ENCODE results near the gene PRORP. TPM values are rescaled to one million over a fixed set of nuclear protein-coding genes. Genes with fewer than 3 reads are reported as not detected.

PRORP gene
- total RNA-seq (10 to 100 TPM; 31.9 to 43.3 (median 35.9) TPM), total RNA-seq (6.1 to 22.7 (median 13.4) reads per million in 29 experiments)
- total RNA-seq (2013), result 55.7 TPM

DNA sequence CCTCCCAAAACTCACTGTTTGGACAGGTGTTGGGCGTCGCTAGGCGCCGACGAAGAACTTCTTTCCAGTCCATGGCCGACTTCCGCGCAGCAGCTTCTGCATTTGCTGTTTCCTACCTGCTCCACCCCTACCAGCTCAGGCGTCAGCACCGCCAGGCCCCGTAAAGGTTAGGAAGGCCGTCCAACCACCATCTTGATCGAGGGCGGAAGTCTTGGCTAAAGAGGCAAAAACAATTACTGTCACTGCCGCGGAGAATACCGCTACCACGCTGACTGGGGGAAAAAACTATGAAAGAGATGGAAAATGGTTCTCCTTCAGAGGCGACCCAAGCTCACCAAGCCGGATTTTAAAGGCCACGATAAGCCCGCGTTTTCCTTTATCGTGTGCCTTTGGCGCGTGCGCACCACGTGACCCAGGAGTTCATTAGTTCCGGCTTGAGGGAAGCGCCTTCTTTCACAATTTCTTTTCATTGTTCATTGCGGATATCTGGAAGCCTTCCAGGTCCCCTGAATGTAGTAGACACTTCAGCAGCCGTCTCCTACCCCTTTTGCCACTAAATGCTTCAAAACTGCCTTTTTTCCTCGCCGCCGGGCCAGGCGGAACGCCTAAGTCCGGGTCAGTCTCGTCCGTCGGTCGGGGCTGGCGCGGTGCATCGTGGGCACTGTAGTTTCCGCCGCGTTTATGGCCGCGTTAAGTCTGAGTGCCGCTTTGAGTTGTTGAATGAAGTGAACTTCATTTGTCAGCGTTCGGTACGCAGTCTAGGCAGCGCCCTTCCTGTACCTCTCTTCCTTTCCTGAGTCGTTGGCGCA lies at the start of gene PRORP, which contains the start of gene PPP2R3C:
Gene PRORP, plus strand, starts transcription at position 666 of the 809 bp plus-strand sequence. CDS start 694 bp downstream, outside the sequence.
Gene PPP2R3C, minus strand, starts transcription at position 104 of the 809 bp plus-strand sequence. Its CDS starts 31 bp downstream, at position 73.
- H3K9me3 Mint-ChIP-seq, result no peaks in the 10 kb centered on the region
- peaks cover 13% of the 10 kb centered on the region for H3K36me3 Mint-ChIP-seq
- WGBS (ENCODE audit: insufficient coverage), result under 1% methylated on average over 43 of the region's 57 CpGs
- H3K27ac ChIP-seq (ENCODE audit: low read length), result peak within 1 kb of the TSS; percentile 99
- peaks cover 0 to 9% of the 10 kb centered on the region in 2 donors for H3K36me3 ChIP-seq (ENCODE audit: control insufficient read depth in 2 of 2, extremely low read depth in 1 of 2, insufficient read depth in 1 of 2, low read length in 1 of 2)
- DNase-seq (peak; percentile 76 to 94 (median 92)), ATAC-seq (replicated peaks in 1 of 4) (peak; percentile 84 to 91 (median 86))
- H3K27me3 ChIP-seq (replicated peaks in 1 of 2; ENCODE audit: control insufficient read depth in 2 of 2, extremely low read depth in 1 of 2, insufficient read depth in 2 of 2, low read length in 1 of 2), result no peaks in the 10 kb centered on the region
- peaks cover 15 to 46% of the 10 kb centered on the region in 2 experiments for H3K4me1 ChIP-seq (ENCODE audit: control insufficient read depth in 1 of 2, extremely low read depth in 1 of 2, insufficient read depth in 2 of 2, low read length in 2 of 2)
- no peaks in the 10 kb centered on the region for H3K9me3 ChIP-seq
- peak within 1 kb of the TSS; percentile 98 to 99 (median 98) for H3K4me3 Mint-ChIP-seq
- CTCF ChIA-PET, result interaction anchor here (1.0 to 3.1 kb wide), 4 partner anchors 19 to 294 kb away, joined by 3 to 26 read pairs (median 10); partner anchors contain the start of genes NFKBIA (in 1 of the 2) and SRP54 (in 1 of the 2)
- POLR2A ChIA-PET, result interaction anchor here (0.6 to 3.9 kb wide), 12 partner anchors 11 to 294 kb away, joined by 3 to 35 read pairs (median 6); partner anchors contain the start of genes NFKBIA (in 2 of the 2) and FAM177A1 (in 1 of the 2)
- H3K4me1 Mint-ChIP-seq, result peaks cover 74 to 78% (median 75%) of the 10 kb centered on the region in 3 donors
- H3K4me3 ChIP-seq (ENCODE audit: control insufficient read depth in 1 of 2, extremely low read depth in 1 of 2, low read length in 1 of 2), result peak within 1 kb of the TSS; percentile 92 to 94
- peak within 1 kb of the TSS; percentile 100 for H3K27ac Mint-ChIP-seq
- no peaks in the 10 kb centered on the region for H3K27me3 Mint-ChIP-seq

DNA sequence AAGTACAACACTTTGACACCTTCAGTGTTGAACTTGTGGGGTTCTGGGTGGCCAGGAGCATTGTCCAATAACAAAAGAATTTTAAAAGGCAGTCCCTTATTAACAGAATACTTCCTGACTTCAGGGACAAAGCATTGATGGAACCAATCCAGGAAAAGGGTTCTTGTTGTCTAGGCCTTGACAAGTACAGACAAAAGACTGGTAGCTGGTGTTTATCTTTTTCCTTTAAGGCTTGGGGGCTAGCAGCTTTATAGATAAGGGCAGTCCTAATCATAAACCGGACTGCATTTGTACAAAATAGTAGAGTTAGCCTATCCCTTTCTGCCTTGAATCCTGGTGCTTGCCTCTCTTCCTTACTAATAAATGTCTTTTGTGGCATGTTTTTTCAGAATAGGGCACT lies 48.9 kb upstream of the PRORP start:
- ChIA-PET CTCF (no interaction called here), POLR2A (interaction anchor here in 1 of 2 donors (0.7 kb wide), 1 partner anchor 26 kb away, joined by 5 read pairs; no protein-coding TSS in a partner anchor)
- Mint-ChIP-seq H3K36me3 (peaks cover 48% of the 10 kb centered on the region), H3K9me3 (no peaks in the 10 kb centered on the region), H3K4me3 (no peak overlapping the region), H3K4me1 (no peaks in the 10 kb centered on the region), H3K27ac (no peak overlapping the region), H3K27me3 (no peaks in the 10 kb centered on the region)
- no CpG with 5 or more reads among the region's 1 CpG for WGBS (ENCODE audit: insufficient coverage)
- Histone ChIP-seq H3K36me3 (ENCODE audit: control insufficient read depth in 2 of 2, extremely low read depth in 1 of 2, insufficient read depth in 1 of 2, low read length in 1 of 2) (peaks cover 4 to 20% of the 10 kb centered on the region in 2 donors), H3K27me3 (replicated peaks in 1 of 2; ENCODE audit: control insufficient read depth in 2 of 2, extremely low read depth in 1 of 2, insufficient read depth in 2 of 2, low read length in 1 of 2) (no peaks in the 10 kb centered on the region), H3K27ac (ENCODE audit: low read length) (no peak overlapping the region), H3K4me3 (ENCODE audit: control insufficient read depth in 1 of 2, extremely low read depth in 1 of 2, low read length in 1 of 2) (no peak overlapping the region), H3K4me1 (ENCODE audit: control insufficient read depth in 1 of 2, extremely low read depth in 1 of 2, insufficient read depth in 2 of 2, low read length in 2 of 2) (no peaks in the 10 kb centered on the region), H3K9me3 (no peaks in the 10 kb centered on the region)
- no peak for DNase-seq
- no peak for ATAC-seq (replicated peaks in 1 of 4)

DNA sequence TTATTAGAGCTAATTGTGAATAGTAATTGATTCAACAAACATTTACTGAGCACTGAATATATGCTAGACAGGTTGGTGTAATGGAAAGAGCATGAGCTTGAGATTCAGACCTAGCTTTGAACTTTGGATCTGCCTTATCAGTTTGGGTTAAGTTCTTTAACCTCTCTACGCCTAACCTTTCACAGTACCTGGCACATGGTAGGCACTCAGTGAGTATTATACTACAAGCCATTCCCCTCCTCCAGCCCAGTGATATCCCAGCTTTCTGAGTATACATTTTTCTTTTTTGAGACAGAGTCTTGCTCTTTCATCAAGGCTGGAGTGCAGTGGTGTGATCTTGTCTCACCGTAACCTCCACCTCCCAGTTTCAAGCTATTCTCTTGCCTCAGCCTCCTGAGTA lies 44.3 kb upstream of the PRORP start:
- ChIA-PET CTCF (interaction anchor here in 1 of 2 donors (0.5 kb wide), 1 partner anchor 227 kb away, joined by 7 read pairs; no protein-coding TSS in a partner anchor), POLR2A (interaction anchor here in 1 of 2 donors (0.8 to 0.9 kb wide), 2 partner anchors 13 to 227 kb away, joined by 3 read pairs; no protein-coding TSS in a partner anchor)
- DNase-seq (no peak), ATAC-seq (replicated peaks in 1 of 4) (no peak)
- H3K4me3 ChIP-seq (ENCODE audit: control insufficient read depth in 1 of 2, extremely low read depth in 1 of 2, low read length in 1 of 2), result no peak overlapping the region
- Mint-ChIP-seq H3K27me3 (no peaks in the 10 kb centered on the region), H3K27ac (no peak overlapping the region), H3K4me1 (no peaks in the 10 kb centered on the region), H3K4me3 (no peak overlapping the region), H3K9me3 (no peaks in the 10 kb centered on the region), H3K36me3 (peaks cover 36% of the 10 kb centered on the region)
- no peaks in the 10 kb centered on the region for H3K4me1 ChIP-seq (ENCODE audit: control insufficient read depth in 1 of 2, extremely low read depth in 1 of 2, insufficient read depth in 2 of 2, low read length in 2 of 2)
- H3K36me3 ChIP-seq (ENCODE audit: control insufficient read depth in 2 of 2, extremely low read depth in 1 of 2, insufficient read depth in 1 of 2, low read length in 1 of 2), result peaks cover 0 to 31% of the 10 kb centered on the region in 2 donors
- 100% methylated on average over 1 of the region's 2 CpGs for WGBS (ENCODE audit: insufficient coverage)
- H3K27me3 ChIP-seq (replicated peaks in 1 of 2; ENCODE audit: control insufficient read depth in 2 of 2, extremely low read depth in 1 of 2, insufficient read depth in 2 of 2, low read length in 1 of 2), result no peaks in the 10 kb centered on the region
- no peak overlapping the region for H3K27ac ChIP-seq (ENCODE audit: low read length)
- H3K9me3 ChIP-seq, result no peaks in the 10 kb centered on the region

DNA sequence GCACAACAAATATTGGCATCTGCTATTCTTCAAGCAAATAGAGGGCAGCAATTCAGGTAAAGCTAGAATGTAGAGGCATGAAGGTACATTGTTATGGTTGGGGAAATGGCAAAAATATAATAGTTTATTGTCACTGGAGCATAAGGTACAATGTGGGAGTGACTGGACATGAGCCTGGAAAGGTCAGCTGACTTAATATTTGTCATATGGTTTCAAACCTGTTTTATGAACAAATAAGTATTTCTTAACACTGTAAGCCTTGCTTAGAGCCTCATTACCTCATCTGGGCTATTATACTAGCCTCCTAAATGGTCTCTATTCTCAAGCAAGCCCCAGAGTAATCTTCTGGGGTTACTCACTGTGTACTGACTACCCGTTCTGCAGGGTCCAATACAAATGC lies 42.6 kb upstream of the PRORP start:
- no peaks in the 10 kb centered on the region for H3K4me1 Mint-ChIP-seq
- no peak overlapping the region for H3K4me3 ChIP-seq (ENCODE audit: control insufficient read depth in 1 of 2, extremely low read depth in 1 of 2, low read length in 1 of 2)
- DNase-seq (no peak), ATAC-seq (replicated peaks in 1 of 4) (no peak)
- peaks cover 7 to 37% of the 10 kb centered on the region in 2 donors for H3K36me3 ChIP-seq (ENCODE audit: control insufficient read depth in 2 of 2, extremely low read depth in 1 of 2, insufficient read depth in 1 of 2, low read length in 1 of 2)
- no CpG with 5 or more reads among the region's 1 CpG for WGBS (ENCODE audit: insufficient coverage)
- no peaks in the 10 kb centered on the region for H3K27me3 Mint-ChIP-seq
- no peaks in the 10 kb centered on the region for H3K9me3 Mint-ChIP-seq
- H3K27ac ChIP-seq (ENCODE audit: low read length), result no peak overlapping the region
- peaks cover 40% of the 10 kb centered on the region for H3K36me3 Mint-ChIP-seq
- H3K27ac Mint-ChIP-seq, result peak overlapping the region in 1 of 2 donors; percentile 28
- ChIA-PET POLR2A (interaction anchor here in 1 of 2 donors (0.6 kb wide), 1 partner anchor 14 kb away, joined by 3 read pairs; no protein-coding TSS in a partner anchor), CTCF (interaction anchor here in 1 of 2 donors (0.6 kb wide), 1 partner anchor 402 kb away, joined by 3 read pairs; no protein-coding TSS in a partner anchor)
- H3K4me1 ChIP-seq (ENCODE audit: control insufficient read depth in 1 of 2, extremely low read depth in 1 of 2, insufficient read depth in 2 of 2, low read length in 2 of 2), result no peaks in the 10 kb centered on the region
- H3K4me3 Mint-ChIP-seq, result no peak overlapping the region
- no peaks in the 10 kb centered on the region for H3K27me3 ChIP-seq (replicated peaks in 1 of 2; ENCODE audit: control insufficient read depth in 2 of 2, extremely low read depth in 1 of 2, insufficient read depth in 2 of 2, low read length in 1 of 2)
- H3K9me3 ChIP-seq, result no peaks in the 10 kb centered on the region

DNA sequence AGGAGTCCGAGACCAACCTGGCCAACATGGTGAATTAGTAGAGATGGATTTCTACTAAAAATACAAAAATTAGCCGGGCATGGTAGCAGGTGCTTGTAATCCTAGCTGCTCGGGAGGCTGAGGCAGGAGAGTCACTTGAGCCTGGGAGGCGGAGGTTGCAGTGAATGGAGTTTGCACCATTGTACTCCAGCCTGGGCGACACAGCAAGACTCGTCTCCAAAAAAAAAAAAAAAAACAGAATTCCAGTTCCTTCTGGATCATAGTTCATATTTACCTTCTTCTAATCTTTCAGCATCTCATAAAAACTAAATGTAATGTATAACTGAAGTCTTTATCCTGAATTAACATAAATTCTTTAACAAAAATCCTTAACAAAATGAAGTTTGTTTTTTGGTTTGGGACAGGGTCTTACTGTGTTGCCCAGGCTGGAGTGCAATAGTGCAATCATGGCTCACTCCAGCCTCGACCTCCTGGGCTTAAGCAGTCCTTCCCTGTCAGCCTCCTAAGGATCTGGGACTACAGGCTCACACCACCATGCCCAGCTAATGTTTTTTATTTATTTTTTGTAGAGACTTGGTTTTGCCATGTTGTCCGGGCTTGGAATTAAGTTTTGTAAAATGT lies 38.7 kb upstream of the PRORP start:
- Mint-ChIP-seq H3K27ac (peak overlapping the region in 1 of 2 donors; percentile 27), H3K4me3 (no peak overlapping the region), H3K27me3 (no peaks in the 10 kb centered on the region), H3K36me3 (peaks cover 42% of the 10 kb centered on the region), H3K4me1 (no peaks in the 10 kb centered on the region), H3K9me3 (no peaks in the 10 kb centered on the region)
- Histone ChIP-seq H3K27ac (ENCODE audit: low read length) (no peak overlapping the region), H3K27me3 (replicated peaks in 1 of 2; ENCODE audit: control insufficient read depth in 2 of 2, extremely low read depth in 1 of 2, insufficient read depth in 2 of 2, low read length in 1 of 2) (no peaks in the 10 kb centered on the region), H3K4me1 (ENCODE audit: control insufficient read depth in 1 of 2, extremely low read depth in 1 of 2, insufficient read depth in 2 of 2, low read length in 2 of 2) (no peaks in the 10 kb centered on the region), H3K36me3 (ENCODE audit: control insufficient read depth in 2 of 2, extremely low read depth in 1 of 2, insufficient read depth in 1 of 2, low read length in 1 of 2) (peaks cover 7 to 60% of the 10 kb centered on the region in 2 donors), H3K9me3 (no peaks in the 10 kb centered on the region), H3K4me3 (ENCODE audit: control insufficient read depth in 1 of 2, extremely low read depth in 1 of 2, low read length in 1 of 2) (no peak overlapping the region)
- 100% methylated on average over 1 of the region's 8 CpGs for WGBS (ENCODE audit: insufficient coverage)
- no peak for DNase-seq
- ChIA-PET CTCF (interaction anchor here (0.7 kb wide), 2 partner anchors 9 to 779 kb away, joined by 5 read pairs; no protein-coding TSS in a partner anchor), POLR2A (interaction anchor here in 1 of 2 donors (0.8 kb wide), 1 partner anchor 17 kb away, joined by 5 read pairs; no protein-coding TSS in a partner anchor)
- ATAC-seq (replicated peaks in 1 of 4), result no peak

DNA sequence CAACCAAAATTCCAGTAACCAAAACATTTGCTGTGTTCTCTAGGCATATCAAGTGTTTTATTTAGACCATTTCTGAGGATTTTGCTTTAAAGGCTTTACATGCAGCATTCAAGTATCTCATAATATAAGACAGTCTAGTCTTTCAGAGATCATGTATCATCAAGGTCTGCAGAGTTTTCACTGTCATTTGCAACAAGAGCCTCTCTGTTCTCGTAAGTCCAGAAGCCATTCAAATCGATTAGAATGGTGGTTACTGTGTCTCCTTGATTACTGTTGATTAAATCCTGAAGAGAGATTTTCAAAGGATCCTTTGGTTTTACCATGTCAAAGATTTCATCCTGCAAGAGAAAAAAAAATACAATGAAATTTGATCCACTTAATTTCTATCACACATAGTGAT lies 36.9 kb upstream of the PRORP start:
- no peak overlapping the region for H3K4me3 Mint-ChIP-seq
- H3K27me3 Mint-ChIP-seq, result no peaks in the 10 kb centered on the region
- Histone ChIP-seq H3K27ac (ENCODE audit: low read length) (no peak overlapping the region), H3K36me3 (ENCODE audit: control insufficient read depth in 2 of 2, extremely low read depth in 1 of 2, insufficient read depth in 1 of 2, low read length in 1 of 2) (peaks cover 7 to 58% of the 10 kb centered on the region in 2 donors), H3K4me3 (ENCODE audit: control insufficient read depth in 1 of 2, extremely low read depth in 1 of 2, low read length in 1 of 2) (no peak overlapping the region), H3K9me3 (no peaks in the 10 kb centered on the region), H3K4me1 (ENCODE audit: control insufficient read depth in 1 of 2, extremely low read depth in 1 of 2, insufficient read depth in 2 of 2, low read length in 2 of 2) (no peaks in the 10 kb centered on the region), H3K27me3 (replicated peaks in 1 of 2; ENCODE audit: control insufficient read depth in 2 of 2, extremely low read depth in 1 of 2, insufficient read depth in 2 of 2, low read length in 1 of 2) (no peaks in the 10 kb centered on the region)
- ATAC-seq (replicated peaks in 1 of 4) (no peak), DNase-seq (no peak)
- H3K9me3 Mint-ChIP-seq, result no peaks in the 10 kb centered on the region
- ChIA-PET CTCF (no interaction called here), POLR2A (no interaction called here)
- peaks cover 38% of the 10 kb centered on the region for H3K36me3 Mint-ChIP-seq
- no CpG with 5 or more reads among the region's 2 CpGs for WGBS (ENCODE audit: insufficient coverage)
- no peaks in the 10 kb centered on the region for H3K4me1 Mint-ChIP-seq
- H3K27ac Mint-ChIP-seq, result no peak overlapping the region
